ENCODE results near the gene CALCR.

CALCR gene

GRCh38 chr7:93430917-93431588 lies 143.5 kb downstream of the CALCR start:
- no peak for DNase-seq (ENCODE audit: extremely low read depth, insufficient read length)
- H3K4me3 ChIP-seq (replicated peaks; ENCODE audit: low read depth, low read length): no peak overlapping the region
- TF ChIP-seq CTCF (IDR thresholded peaks at IDR 0.05; ENCODE audit: insufficient read depth, low read length, poor library complexity, severe bottlenecking): no peak
- H3K36me3 ChIP-seq (ENCODE audit: control insufficient read depth, insufficient read depth, low read length): no peaks in the 10 kb centered on the region
- no peaks in the 10 kb centered on the region for H3K27me3 ChIP-seq (replicated peaks; ENCODE audit: control insufficient read depth, insufficient read depth, low read length)

DNA sequence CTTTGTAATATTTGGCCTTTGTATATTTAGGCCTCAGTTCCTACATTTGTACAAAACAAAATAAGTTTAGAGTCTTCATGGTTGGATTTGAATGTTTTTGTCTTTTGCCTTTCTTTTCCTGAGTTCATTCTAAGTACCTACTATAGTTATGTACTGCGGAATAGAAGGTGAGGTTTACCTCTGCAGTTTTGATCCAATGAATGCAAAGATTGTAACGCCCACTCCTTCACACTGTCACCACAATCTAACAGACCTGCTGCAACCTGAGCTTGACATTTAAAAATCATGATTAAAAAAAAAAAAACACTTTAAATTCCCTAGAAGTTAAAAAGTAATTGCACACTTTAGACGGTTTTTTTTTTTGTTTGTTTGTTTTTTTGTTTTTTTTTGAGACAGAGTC lies 145.0 kb downstream of the CALCR start:
- no peak for TF ChIP-seq CTCF (IDR thresholded peaks at IDR 0.05; ENCODE audit: insufficient read depth, low read length, poor library complexity, severe bottlenecking)
- Histone ChIP-seq H3K4me3 (replicated peaks; ENCODE audit: low read depth, low read length) (no peak overlapping the region), H3K36me3 (ENCODE audit: control insufficient read depth, insufficient read depth, low read length) (no peaks in the 10 kb centered on the region), H3K27me3 (replicated peaks; ENCODE audit: control insufficient read depth, insufficient read depth, low read length) (no peaks in the 10 kb centered on the region)
- no peak for DNase-seq (ENCODE audit: extremely low read depth, insufficient read length)

DNA sequence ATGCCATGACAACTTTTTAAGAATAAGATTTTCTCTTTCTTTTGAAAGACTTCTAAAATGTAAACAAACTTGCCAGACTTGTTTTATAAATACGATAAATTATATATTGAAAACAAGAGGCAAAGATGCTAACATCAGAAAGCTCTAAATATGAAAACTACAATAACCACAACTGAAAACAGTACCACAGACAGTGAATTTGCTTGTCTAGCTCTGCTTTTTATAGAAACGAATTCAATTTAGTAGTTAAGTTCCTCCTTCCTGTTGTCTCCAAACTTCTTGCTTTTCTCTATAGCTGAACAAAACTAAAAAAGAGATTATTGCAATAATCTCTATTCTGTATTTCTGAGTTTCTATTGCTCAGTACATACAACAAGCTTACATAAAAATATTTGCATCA lies 147.4 kb downstream of the CALCR start:
- H3K4me3 ChIP-seq (replicated peaks; ENCODE audit: low read depth, low read length): no peak overlapping the region
- TF ChIP-seq CTCF (IDR thresholded peaks at IDR 0.05; ENCODE audit: insufficient read depth, low read length, poor library complexity, severe bottlenecking): no peak
- no peaks in the 10 kb centered on the region for H3K27me3 ChIP-seq (replicated peaks; ENCODE audit: control insufficient read depth, insufficient read depth, low read length)
- no peaks in the 10 kb centered on the region for H3K36me3 ChIP-seq (ENCODE audit: control insufficient read depth, insufficient read depth, low read length)
- no peak for DNase-seq (ENCODE audit: extremely low read depth, insufficient read length)

DNA sequence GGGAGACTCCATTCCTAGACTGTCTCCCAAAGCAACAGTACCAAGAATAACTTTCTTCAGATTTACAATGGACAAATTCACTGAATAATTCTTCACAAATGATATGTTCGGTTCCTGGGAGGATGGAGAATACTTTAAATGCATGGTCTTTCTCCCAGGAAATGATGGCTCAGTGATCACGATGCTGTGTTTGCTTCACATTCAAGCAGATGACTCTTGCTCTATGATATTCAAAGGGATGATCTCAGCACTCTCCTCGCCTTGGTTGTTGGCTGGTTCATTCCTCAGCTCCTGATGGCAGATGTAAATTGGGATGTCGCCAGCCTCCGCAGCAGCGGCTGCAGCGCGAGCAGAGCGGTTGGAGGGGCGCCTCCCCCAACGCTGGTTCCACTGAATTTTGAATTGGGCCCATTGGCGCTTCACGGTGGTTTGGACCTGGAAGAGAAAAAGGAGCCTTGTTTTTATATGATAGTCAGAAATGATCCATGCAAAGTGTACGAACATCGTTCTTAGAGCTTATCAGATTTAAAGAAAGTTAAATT lies 148.3 kb downstream of the CALCR start:
- Histone ChIP-seq H3K36me3 (ENCODE audit: control insufficient read depth, insufficient read depth, low read length) (no peaks in the 10 kb centered on the region), H3K27me3 (replicated peaks; ENCODE audit: control insufficient read depth, insufficient read depth, low read length) (no peaks in the 10 kb centered on the region), H3K4me3 (replicated peaks; ENCODE audit: low read depth, low read length) (no peak overlapping the region)
- no peak for TF ChIP-seq CTCF (IDR thresholded peaks at IDR 0.05; ENCODE audit: insufficient read depth, low read length, poor library complexity, severe bottlenecking)
- DNase-seq (ENCODE audit: extremely low read depth, insufficient read length): no peak

- TF ChIP-seq CTCF (IDR thresholded peaks at IDR 0.05; ENCODE audit: insufficient read depth, low read length, poor library complexity, severe bottlenecking): no peak
- H3K27me3 ChIP-seq (replicated peaks; ENCODE audit: control insufficient read depth, insufficient read depth, low read length): no peaks in the 10 kb centered on the region
- no peak overlapping the region for H3K4me3 ChIP-seq (replicated peaks; ENCODE audit: low read depth, low read length)
- no peak for DNase-seq (ENCODE audit: extremely low read depth, insufficient read length)
- no peaks in the 10 kb centered on the region for H3K36me3 ChIP-seq (ENCODE audit: control insufficient read depth, insufficient read depth, low read length)
Observed at GRCh38 chr7:93414574-93414973, 159.9 kb downstream of the CALCR start.

All from GM06990 (cell line).